ENCODE results near the gene SGMS1. TPM values are rescaled to one million over a fixed set of nuclear protein-coding genes. Genes with fewer than 3 reads are reported as not detected.

The SGMS1 gene
- total and polyA plus RNA-seq, 2 donors (not counting 1 experiment from before 2014, with no cell fraction given) = 10.0 to 43.5 TPM

DNA sequence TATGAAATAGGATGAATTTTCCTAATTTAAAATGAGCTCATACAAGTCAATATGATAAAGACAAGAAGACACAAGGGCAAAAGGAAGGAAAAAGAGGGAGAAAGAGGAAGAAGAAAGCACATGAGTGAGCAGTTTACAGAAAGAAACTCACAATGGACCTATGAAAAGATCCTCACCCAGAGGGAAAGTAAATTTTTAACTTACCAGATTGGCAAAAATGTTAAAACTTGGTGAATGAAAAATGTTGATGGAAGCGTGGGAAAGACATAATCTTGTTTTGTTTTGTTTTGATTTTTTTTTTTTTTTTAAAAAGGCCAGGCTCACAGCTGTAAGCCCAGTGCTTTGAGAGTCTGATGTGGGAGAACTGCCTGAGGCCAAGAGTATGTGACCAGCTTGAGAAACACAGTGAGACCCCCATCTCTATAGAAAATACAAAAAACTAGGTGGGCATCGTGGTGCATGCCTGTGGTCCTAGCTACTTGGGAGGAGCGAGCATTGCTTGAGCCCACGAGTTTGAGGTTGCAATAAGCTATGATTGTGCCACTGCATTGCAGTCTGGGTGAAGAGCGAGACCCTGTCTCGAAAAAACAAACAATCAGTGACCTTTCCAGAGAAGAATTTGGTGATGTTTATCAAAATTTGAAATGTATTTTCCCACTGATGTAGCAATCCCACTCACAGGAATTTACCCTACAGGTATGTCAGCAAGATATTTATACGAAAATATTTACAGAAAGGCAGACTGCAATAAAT lies 219.6 kb downstream of the SGMS1 start:
- Histone ChIP-seq H3K27me3 (replicated peaks in 1 of 4; ENCODE audit: control extremely low read depth in 1 of 4, control insufficient read depth in 3 of 4, insufficient read depth in 4 of 4, low read length in 3 of 4) (no peaks in the 10 kb centered on the region), H3K4me3 (ENCODE audit: control extremely low read depth in 1 of 5, extremely low read depth in 1 of 5, insufficient read depth in 1 of 5, low read depth in 2 of 5, low read length in 4 of 5) (no peak overlapping the region), H4K20me1 (ENCODE audit: control insufficient read depth, insufficient read depth, low read length, poor library complexity, severe bottlenecking) (peaks cover 15% of the 10 kb centered on the region), H3K79me2 (ENCODE audit: control insufficient read depth, insufficient read depth, low read length) (peaks cover 42% of the 10 kb centered on the region), H3K4me2 (replicated peaks; ENCODE audit: low read depth, low read length, poor library complexity, severe bottlenecking) (no peak overlapping the region), H3K9ac (ENCODE audit: low read length) (no peak overlapping the region), H2AFZ (ENCODE audit: insufficient read depth, low read depth, low read length, poor library complexity, severe bottlenecking) (no peak overlapping the region), H3K27ac (ENCODE audit: low read length in 2 of 2) (no peak overlapping the region), H3K36me3 (replicated peaks in 1 of 2; ENCODE audit: control extremely low read depth in 1 of 2, control insufficient read depth in 1 of 2, extremely low read depth in 1 of 2, insufficient read depth in 2 of 2, low read length in 1 of 2) (no peaks in the 10 kb centered on the region), H3K9me3 (ENCODE audit: control extremely low read depth in 1 of 3, control insufficient read depth in 2 of 3, insufficient read depth in 1 of 3, low read length in 2 of 3) (peaks cover 0 to 9% (median 5%) of the 10 kb centered on the region in 3 donors), H3K4me1 (ENCODE audit: control insufficient read depth in 2 of 2, insufficient read depth in 2 of 2, low read length in 2 of 2) (no peaks in the 10 kb centered on the region)
- ATAC-seq (ENCODE audit: low read depth) (no peak), DNase-seq (no peak)
- ChIA-PET POLR2A (no interaction called here), CTCF (no interaction called here)
- 98% methylated on average over 5 of the region's 7 CpGs for WGBS (ENCODE audit: insufficient coverage)
- no peaks in the 10 kb centered on the region for H3K27me3 Mint-ChIP-seq
- H3K4me3 Mint-ChIP-seq = no peak overlapping the region
- intact Hi-C loops (cut with micrococcal nuclease) = no loop called here
- H3K9me3 Mint-ChIP-seq (ENCODE audit: insufficient read depth) = peaks cover 2% of the 10 kb centered on the region
- H3K4me1 Mint-ChIP-seq = peaks cover 7% of the 10 kb centered on the region
- no peak overlapping the region for H3K27ac Mint-ChIP-seq
- TF ChIP-seq, protein P1, sequence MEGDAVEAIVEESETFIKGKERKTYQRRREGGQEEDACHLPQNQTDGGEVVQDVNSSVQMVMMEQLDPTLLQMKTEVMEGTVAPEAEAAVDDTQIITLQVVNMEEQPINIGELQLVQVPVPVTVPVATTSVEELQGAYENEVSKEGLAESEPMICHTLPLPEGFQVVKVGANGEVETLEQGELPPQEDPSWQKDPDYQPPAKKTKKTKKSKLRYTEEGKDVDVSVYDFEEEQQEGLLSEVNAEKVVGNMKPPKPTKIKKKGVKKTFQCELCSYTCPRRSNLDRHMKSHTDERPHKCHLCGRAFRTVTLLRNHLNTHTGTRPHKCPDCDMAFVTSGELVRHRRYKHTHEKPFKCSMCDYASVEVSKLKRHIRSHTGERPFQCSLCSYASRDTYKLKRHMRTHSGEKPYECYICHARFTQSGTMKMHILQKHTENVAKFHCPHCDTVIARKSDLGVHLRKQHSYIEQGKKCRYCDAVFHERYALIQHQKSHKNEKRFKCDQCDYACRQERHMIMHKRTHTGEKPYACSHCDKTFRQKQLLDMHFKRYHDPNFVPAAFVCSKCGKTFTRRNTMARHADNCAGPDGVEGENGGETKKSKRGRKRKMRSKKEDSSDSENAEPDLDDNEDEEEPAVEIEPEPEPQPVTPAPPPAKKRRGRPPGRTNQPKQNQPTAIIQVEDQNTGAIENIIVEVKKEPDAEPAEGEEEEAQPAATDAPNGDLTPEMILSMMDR (IDR thresholded peaks at IDR 0.05) = no peak
- TF ChIP-seq EZH2 (IDR thresholded peaks at IDR 0.05; ENCODE audit: borderline replicate concordance, insufficient read depth, low read depth, low read length, poor library complexity, severe bottlenecking) = no peak

DNA sequence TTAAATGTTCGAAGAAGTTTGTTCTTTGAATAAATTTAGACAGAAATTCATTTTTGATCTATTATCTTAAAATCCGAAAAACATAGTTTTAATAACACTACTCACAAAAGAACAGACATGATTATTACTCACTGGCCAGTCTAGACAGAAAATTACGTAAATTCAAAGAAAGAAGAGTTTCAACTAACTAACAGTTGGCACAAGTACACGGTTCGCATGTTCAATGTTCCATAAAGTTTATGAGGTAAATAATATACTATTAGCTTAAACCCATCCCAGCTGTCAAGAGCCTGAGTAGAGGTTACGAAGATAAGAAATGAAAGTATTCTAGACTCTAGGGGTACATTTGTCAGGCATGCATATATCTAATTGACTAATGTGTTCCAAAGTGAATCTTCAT lies 220.7 kb downstream of the SGMS1 start:
- peaks cover 9% of the 10 kb centered on the region for H3K4me1 Mint-ChIP-seq
- intact Hi-C loops (cut with micrococcal nuclease) = no loop called here
- H3K27me3 Mint-ChIP-seq = no peaks in the 10 kb centered on the region
- Histone ChIP-seq H3K4me3 (ENCODE audit: control extremely low read depth in 1 of 5, extremely low read depth in 1 of 5, insufficient read depth in 1 of 5, low read depth in 2 of 5, low read length in 4 of 5) (no peak overlapping the region), H2AFZ (ENCODE audit: insufficient read depth, low read depth, low read length, poor library complexity, severe bottlenecking) (no peak overlapping the region), H4K20me1 (ENCODE audit: control insufficient read depth, insufficient read depth, low read length, poor library complexity, severe bottlenecking) (peaks cover 15% of the 10 kb centered on the region), H3K36me3 (replicated peaks in 1 of 2; ENCODE audit: control extremely low read depth in 1 of 2, control insufficient read depth in 1 of 2, extremely low read depth in 1 of 2, insufficient read depth in 2 of 2, low read length in 1 of 2) (no peaks in the 10 kb centered on the region), H3K79me2 (ENCODE audit: control insufficient read depth, insufficient read depth, low read length) (peaks cover 40% of the 10 kb centered on the region), H3K27me3 (replicated peaks in 1 of 4; ENCODE audit: control extremely low read depth in 1 of 4, control insufficient read depth in 3 of 4, insufficient read depth in 4 of 4, low read length in 3 of 4) (no peaks in the 10 kb centered on the region), H3K9me3 (ENCODE audit: control extremely low read depth in 1 of 3, control insufficient read depth in 2 of 3, insufficient read depth in 1 of 3, low read length in 2 of 3) (peaks cover 0 to 9% (median 5%) of the 10 kb centered on the region in 3 donors), H3K4me2 (replicated peaks; ENCODE audit: low read depth, low read length, poor library complexity, severe bottlenecking) (no peak overlapping the region), H3K9ac (ENCODE audit: low read length) (no peak overlapping the region), H3K4me1 (ENCODE audit: control insufficient read depth in 2 of 2, insufficient read depth in 2 of 2, low read length in 2 of 2) (no peaks in the 10 kb centered on the region), H3K27ac (ENCODE audit: low read length in 2 of 2) (no peak overlapping the region)
- ATAC-seq (ENCODE audit: low read depth) = no peak
- H3K4me3 Mint-ChIP-seq = no peak overlapping the region
- ChIA-PET CTCF (no interaction called here), POLR2A (no interaction called here)
- TF ChIP-seq EZH2 (IDR thresholded peaks at IDR 0.05; ENCODE audit: borderline replicate concordance, insufficient read depth, low read depth, low read length, poor library complexity, severe bottlenecking) = no peak
- TF ChIP-seq, protein P1 (IDR thresholded peaks at IDR 0.05) = no peak
- peaks cover 2% of the 10 kb centered on the region for H3K9me3 Mint-ChIP-seq (ENCODE audit: insufficient read depth)
- WGBS (ENCODE audit: insufficient coverage) = no CpG with 5 or more reads among the region's 6 CpGs
- H3K27ac Mint-ChIP-seq = no peak overlapping the region
- no peak for DNase-seq
